PC-9 (cell line): ENCODE results near the gene PLPPR1. TPM values are rescaled to one million over a fixed set of nuclear protein-coding genes. Genes with fewer than 3 reads are reported as not detected.

Experiments
- BruUV-seq: library from RNA; stranded (reverse); fragments of 400-500 nt; replicated peaks from 2 replicates; lab custom pipeline; 2021; lab: Mats Ljungman, UMichigan
- CTCF ChIA-PET: fragments of 300-600 bp; sonication (Branson Sonifier 250); formaldehyde crosslinking; loops from one replicate; lab custom pipeline; 2022; ENCODE audit warnings: antibody characterized with exemption; lab: Charles Lee
- POLR2A ChIA-PET: fragments of 300-600 bp; sonication (Branson Sonifier 250); formaldehyde crosslinking; loops from one replicate; lab custom pipeline; 2022; ENCODE audit warnings: antibody characterized with exemption; ENCODE audit not compliant: unreplicated experiment; lab: Charles Lee
- DNase-seq, 2 experiments: peaks; one replicate each; pipeline versions ENCODE4 v3.0.0 to v3.0.0-alpha.2; 2015 to 2022; ENCODE audit warnings: mixed read lengths in 1 of 2
- H2AFZ ChIP-seq: fragments of 200-600 bp; sonication (generic); 2 replicates; pipeline ENCODE4 v1.8.1; 2017; ENCODE audit warnings: antibody characterized with exemption
- H3F3A ChIP-seq: fragments of 200-600 bp; sonication (generic); 2 replicates; pipeline ENCODE4 v1.8.1; 2017; ENCODE audit warnings: antibody characterized with exemption, mild to moderate bottlenecking, low read depth; ENCODE audit not compliant: insufficient read depth
- H3K27ac ChIP-seq: fragments of 200-600 bp; sonication (generic); 2 replicates; pipeline ENCODE4 v1.6.1; 2016; ENCODE audit warnings: mixed run types
- H3K27me3 ChIP-seq: fragments of 200-600 bp; sonication (generic); 2 replicates; pipeline ENCODE4 v1.6.1; 2016; ENCODE audit warnings: low read depth, mixed run types; ENCODE audit not compliant: insufficient read depth
- H3K36me3 ChIP-seq: fragments of 200-600 bp; sonication (generic); 2 replicates; pipeline ENCODE4 v1.6.1; 2016; ENCODE audit warnings: low read depth, mixed run types
- H3K4me1 ChIP-seq: fragments of 200-600 bp; sonication (generic); replicated peaks from 2 replicates; pipeline ENCODE4 v1.6.1; 2016; ENCODE audit warnings: mixed run types; ENCODE audit not compliant: insufficient read depth
- H3K4me2 ChIP-seq: fragments of 200-600 bp; sonication (generic); 2 replicates; pipeline ENCODE4 v1.6.1; 2017; ENCODE audit warnings: mixed run types
- H3K4me3 ChIP-seq: fragments of 200-600 bp; sonication (generic); 2 replicates; pipeline ENCODE4 v1.6.1; 2016; ENCODE audit warnings: mixed run types
- H3K79me2 ChIP-seq: fragments of 200-600 bp; sonication (generic); 2 replicates; pipeline ENCODE4 v1.6.1; 2017; ENCODE audit warnings: low read depth, mixed run types
- H3K9me2 ChIP-seq: fragments of 200-600 bp; sonication (generic); 2 replicates; pipeline ENCODE4 v1.8.1; 2017; ENCODE audit warnings: mild to moderate bottlenecking; ENCODE audit not compliant: insufficient read depth
- H3K9me3 ChIP-seq: fragments of 200-600 bp; sonication (generic); 2 replicates; pipeline ENCODE4 v1.8.1; 2016; ENCODE audit warnings: low read depth; ENCODE audit not compliant: insufficient read depth
- H4K20me1 ChIP-seq: fragments of 200-600 bp; sonication (generic); 2 replicates; pipeline ENCODE4 v1.8.1; 2017; ENCODE audit not compliant: insufficient read depth
- EZH2 ChIP-seq: fragments of 200-600 bp; sonication (generic); IDR thresholded peaks from 2 replicates; pipeline ENCODE4 v1.8.0; 2017; ENCODE audit warnings: antibody characterized with exemption, low read depth
- intact Hi-C: fragments of 100-400 bp; cut with micrococcal nuclease; formaldehyde crosslinking; loops from one replicate; pipeline ENCODE4 v1.10.0; 2022; ENCODE audit not compliant: unreplicated experiment
- total RNA-seq: library from RNA; stranded (reverse); gene quantifications from 2 replicates; pipeline ENCODE4 v1.2.3, GENCODE V29; 2021
- TF ChIP-seq, protein P1 (sequence below): fragments of 200-600 bp; sonication (generic); conservative IDR thresholded peaks from 2 replicates; pipeline ENCODE4 v1.6.1; 2017; ENCODE audit warnings: mixed run types, antibody characterized with exemption, mild to moderate bottlenecking, moderate library complexity

The PLPPR1 gene
- total RNA-seq, 1 experiment from 2014 or later, result not detected

DNA sequence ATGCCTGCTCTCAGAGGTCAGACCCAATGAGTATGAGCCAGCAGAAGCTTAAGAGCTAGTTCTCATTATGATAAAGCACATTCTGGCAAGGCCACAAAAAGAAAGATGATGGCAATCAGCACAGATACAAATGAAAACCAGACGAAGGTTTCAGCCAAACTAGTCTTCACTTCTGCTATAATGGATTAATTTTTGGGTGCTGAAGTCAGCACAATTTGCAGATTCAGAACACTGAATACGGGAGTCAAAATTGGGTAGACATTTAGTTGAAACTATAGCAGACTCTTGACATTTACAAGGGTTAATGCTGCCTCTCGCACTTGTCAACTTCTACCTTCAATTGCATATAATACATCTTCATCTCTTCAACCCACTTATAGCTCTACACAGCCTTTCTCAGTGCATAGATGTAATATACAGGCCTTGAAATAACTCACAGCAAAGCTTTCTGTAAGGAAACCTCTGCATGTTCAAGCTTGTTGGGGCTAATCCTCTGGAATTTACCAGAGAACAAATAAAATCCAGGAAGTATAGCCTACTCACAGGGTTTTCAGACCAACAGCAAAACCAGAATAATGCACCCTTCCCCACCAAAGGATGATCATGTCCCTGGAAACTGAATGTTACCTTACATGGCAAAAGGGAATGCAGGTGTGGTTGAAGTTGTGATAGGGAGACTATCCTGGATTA is 279.1 kb downstream of the PLPPR1 start:
- no peak overlapping the region for H3K4me2 ChIP-seq
- H3K79me2 ChIP-seq, result no peaks in the 10 kb centered on the region
- H3K4me3 ChIP-seq, result no peak overlapping the region
- H3F3A ChIP-seq, result no peaks in the 10 kb centered on the region
- H3K4me1 ChIP-seq, result no peaks in the 10 kb centered on the region
- H4K20me1 ChIP-seq, result no peaks in the 10 kb centered on the region
- TF ChIP-seq EZH2, result no peak
- TF ChIP-seq, protein P1, sequence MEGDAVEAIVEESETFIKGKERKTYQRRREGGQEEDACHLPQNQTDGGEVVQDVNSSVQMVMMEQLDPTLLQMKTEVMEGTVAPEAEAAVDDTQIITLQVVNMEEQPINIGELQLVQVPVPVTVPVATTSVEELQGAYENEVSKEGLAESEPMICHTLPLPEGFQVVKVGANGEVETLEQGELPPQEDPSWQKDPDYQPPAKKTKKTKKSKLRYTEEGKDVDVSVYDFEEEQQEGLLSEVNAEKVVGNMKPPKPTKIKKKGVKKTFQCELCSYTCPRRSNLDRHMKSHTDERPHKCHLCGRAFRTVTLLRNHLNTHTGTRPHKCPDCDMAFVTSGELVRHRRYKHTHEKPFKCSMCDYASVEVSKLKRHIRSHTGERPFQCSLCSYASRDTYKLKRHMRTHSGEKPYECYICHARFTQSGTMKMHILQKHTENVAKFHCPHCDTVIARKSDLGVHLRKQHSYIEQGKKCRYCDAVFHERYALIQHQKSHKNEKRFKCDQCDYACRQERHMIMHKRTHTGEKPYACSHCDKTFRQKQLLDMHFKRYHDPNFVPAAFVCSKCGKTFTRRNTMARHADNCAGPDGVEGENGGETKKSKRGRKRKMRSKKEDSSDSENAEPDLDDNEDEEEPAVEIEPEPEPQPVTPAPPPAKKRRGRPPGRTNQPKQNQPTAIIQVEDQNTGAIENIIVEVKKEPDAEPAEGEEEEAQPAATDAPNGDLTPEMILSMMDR, result no peak
- H3K27me3 ChIP-seq, result peaks cover 56% of the 10 kb centered on the region
- POLR2A ChIA-PET, result no interaction called here
- no peaks in the 10 kb centered on the region for H3K9me3 ChIP-seq
- no peaks in the 10 kb centered on the region for H3K9me2 ChIP-seq
- H3K36me3 ChIP-seq, result no peaks in the 10 kb centered on the region
- H2AFZ ChIP-seq, result no peak overlapping the region
- intact Hi-C loops, result no loop called here
- CTCF ChIA-PET, result no interaction called here
- DNase-seq, result no peak
- BruUV-seq, result no TSS peak
- no peak overlapping the region for H3K27ac ChIP-seq

DNA sequence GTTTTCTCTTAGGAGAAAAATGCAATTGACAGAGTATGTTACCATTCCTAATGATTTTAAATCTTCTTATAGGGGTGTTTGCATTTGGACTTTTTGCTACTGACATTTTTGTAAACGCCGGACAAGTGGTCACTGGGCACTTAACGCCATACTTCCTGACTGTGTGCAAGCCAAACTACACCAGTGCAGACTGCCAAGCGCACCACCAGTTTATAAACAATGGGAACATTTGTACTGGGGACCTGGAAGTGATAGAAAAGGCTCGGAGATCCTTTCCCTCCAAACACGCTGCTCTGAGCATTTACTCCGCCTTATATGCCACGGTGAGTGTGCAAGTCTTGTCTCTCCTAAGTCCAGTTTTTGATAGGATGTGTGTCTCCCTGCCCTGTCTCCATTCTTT is 280.6 kb downstream of the PLPPR1 start:
- TF ChIP-seq, protein P1, result no peak
- TF ChIP-seq EZH2, result no peak
- DNase-seq, result no peak
- POLR2A ChIA-PET, result no interaction called here
- CTCF ChIA-PET, result no interaction called here
- no peak overlapping the region for H3K27ac ChIP-seq
- no peaks in the 10 kb centered on the region for H3K4me1 ChIP-seq
- no peaks in the 10 kb centered on the region; the same call in 1 of the 2 replicates for H4K20me1 ChIP-seq
- H3K4me3 ChIP-seq, result no peak overlapping the region
- no peaks in the 10 kb centered on the region for H3K79me2 ChIP-seq
- H3K4me2 ChIP-seq, result no peak overlapping the region
- no TSS peak for BruUV-seq
- H3K36me3 ChIP-seq, result no peaks in the 10 kb centered on the region
- H3K9me2 ChIP-seq, result no peaks in the 10 kb centered on the region
- H3K27me3 ChIP-seq, result peaks cover 44% of the 10 kb centered on the region
- H3K9me3 ChIP-seq, result no peaks in the 10 kb centered on the region
- intact Hi-C loops, result no loop called here
- no peak overlapping the region for H2AFZ ChIP-seq
- H3F3A ChIP-seq, result no peaks in the 10 kb centered on the region

DNA sequence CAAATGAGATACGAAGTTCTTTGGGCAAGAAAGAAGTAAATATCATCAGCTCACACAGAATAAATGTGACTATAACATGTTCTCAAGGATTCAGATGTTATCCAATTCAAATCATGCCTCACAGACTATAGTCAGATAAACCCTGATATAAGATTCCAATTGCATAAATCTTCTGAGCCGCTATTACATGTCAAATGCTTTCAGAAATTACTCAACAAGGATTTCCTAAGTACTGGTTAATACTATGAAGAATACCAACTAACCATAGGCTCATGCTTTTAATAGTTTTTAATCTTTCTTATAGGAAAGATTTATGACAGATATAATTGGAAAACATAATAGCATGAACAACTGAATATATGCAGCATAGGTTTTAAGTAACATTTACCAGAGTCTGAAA is 282.7 kb downstream of the PLPPR1 start:
- no TSS peak for BruUV-seq
- Histone ChIP-seq H3K27me3 (peaks cover 39% of the 10 kb centered on the region), H3K36me3 (no peaks in the 10 kb centered on the region), H4K20me1 (no peaks in the 10 kb centered on the region; the same call in 1 of the 2 replicates), H3K9me2 (no peaks in the 10 kb centered on the region), H3K4me3 (no peak overlapping the region), H3K4me1 (no peaks in the 10 kb centered on the region), H3K4me2 (no peak overlapping the region), H3K79me2 (no peaks in the 10 kb centered on the region), H3F3A (no peaks in the 10 kb centered on the region), H3K27ac (no peak overlapping the region), H2AFZ (no peak overlapping the region), H3K9me3 (no peaks in the 10 kb centered on the region)
- TF ChIP-seq, protein P1, result no peak
- TF ChIP-seq EZH2, result no peak
- CTCF ChIA-PET, result interaction anchor here (1.2 to 1.4 kb wide), 2 partner anchors 192 to 710 kb away, joined by 6 to 28 read pairs; no protein-coding TSS in a partner anchor
- DNase-seq, result no peak
- intact Hi-C loops, result loop anchor here (1.0 kb wide), 3 partner anchors 192 to 709 kb away; no protein-coding TSS in a partner anchor
- POLR2A ChIA-PET, result no interaction called here
